ENCODE results near the gene TP53I11.

TP53I11 gene

DNA sequence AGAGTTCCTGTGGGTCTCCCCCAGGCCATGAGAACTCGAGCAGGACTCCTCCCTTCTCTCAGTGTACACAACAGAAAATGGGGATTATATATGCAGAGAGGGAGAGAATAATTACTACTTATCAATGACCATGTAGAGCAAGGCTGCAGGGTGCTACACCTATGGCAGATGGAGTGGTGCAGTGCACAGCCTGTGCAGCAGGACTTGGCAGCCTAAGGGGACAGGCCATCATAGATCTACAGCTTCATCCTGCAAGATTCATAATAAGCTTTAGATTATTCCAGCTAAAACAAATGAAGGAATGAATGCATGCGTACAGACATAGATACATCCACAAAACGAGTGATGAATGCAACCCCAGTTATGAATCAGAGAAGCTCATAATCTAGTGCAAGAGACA, 8.4 kb upstream of the TP53I11 start:
- DNase-seq, result no peak

DNA sequence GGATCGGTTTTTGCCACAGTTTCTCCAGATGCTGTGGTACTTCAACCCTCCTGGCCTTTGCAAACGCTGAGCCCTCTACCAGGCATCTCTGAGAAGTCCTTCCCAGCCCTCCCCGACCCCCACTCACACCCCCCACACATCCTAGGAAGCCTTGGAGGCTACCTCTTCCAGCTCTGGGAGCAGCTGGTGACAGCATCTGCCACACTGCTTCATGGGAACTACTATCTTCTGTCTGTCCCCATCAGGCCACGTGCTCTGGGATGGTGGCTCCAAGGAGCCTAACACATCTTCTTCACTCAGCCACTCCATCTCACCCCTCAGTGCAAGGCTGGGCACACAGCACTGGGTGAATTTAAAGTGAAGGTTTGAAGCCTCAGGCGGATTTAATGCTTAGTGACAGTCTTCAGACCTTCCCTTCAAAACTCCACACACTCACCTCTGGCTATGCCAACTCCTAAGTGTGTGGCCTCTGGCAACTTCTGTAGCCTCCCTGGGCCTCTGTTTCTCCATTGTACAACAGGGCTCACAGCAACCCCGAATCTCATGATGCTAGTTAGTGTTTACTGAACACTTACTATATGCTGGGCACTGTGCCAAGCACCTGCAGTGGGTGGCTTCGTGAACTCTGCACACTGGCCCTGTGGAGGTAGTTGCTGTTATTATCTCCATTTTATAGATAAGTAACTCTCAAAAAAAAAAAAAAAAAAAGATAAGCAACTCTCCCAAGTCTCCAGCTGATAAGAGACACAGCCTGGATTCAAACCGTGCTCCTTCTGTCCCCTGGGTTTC, 7.3 kb upstream of the TP53I11 start:
- DNase-seq, result no peak

DNA sequence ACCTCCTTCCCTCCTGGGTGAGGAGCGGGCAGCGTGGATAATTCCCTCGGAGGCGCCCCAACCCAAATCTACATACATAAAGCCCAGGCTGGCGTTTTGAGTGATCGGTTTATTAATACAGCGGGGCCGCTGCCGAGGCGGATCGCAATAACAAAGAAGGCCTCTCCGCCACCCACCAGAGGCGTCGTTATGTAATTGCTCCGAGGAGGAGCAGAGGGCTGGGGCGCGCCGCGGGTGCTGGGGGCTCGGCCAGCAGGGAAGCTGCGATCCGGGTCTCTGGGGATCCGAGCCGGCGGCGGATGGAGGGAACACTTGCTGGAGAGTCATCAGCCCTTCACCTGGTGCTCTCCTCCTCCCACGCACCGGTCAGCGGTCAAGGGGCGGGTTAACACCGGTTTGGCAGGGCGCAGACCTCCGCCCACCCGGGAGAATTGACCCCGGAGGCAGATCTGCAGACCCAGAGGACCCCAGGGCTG, 6.4 kb upstream of the TP53I11 start:
- DNase-seq, result peak in 2 of 58 donors; percentile 5 to 25

DNA sequence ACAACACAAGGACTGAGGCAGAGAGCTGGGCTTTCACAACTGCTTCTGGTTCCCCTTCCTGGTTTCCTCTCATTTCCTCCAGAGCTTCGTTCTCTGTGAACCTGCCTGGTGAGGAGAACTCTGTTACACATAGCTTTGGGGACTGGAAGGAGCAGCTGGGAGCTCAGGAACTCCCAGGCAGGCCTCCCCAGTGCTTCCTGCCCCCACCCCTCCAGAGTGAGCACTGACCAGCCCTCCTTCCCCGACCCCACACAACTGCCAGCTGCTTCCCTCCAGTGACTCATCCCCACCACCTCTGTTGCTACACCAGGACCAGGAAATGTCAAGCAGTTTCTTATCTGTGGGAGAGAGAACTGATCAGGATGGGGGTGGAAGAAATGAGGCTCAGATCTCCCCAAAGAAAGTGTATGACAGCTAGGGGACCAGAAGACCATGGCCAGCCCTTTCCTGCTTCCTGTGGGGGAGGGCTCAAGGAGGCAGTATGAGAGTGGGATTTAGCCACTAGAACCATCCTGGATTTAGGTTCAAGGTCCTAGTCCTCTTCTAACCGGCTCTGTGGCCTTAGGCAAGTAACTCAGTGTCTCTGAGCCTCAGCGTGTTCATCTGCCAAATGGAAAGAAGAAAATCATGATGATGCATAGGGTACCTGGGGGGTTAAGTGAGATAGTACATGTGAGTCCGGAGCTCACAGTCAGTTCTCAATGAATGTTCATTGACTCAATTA, 4.5 kb upstream of the TP53I11 start:
- DNase-seq, result peak in 15 of 58 donors; percentile 5 to 45 (median 24)

DNA sequence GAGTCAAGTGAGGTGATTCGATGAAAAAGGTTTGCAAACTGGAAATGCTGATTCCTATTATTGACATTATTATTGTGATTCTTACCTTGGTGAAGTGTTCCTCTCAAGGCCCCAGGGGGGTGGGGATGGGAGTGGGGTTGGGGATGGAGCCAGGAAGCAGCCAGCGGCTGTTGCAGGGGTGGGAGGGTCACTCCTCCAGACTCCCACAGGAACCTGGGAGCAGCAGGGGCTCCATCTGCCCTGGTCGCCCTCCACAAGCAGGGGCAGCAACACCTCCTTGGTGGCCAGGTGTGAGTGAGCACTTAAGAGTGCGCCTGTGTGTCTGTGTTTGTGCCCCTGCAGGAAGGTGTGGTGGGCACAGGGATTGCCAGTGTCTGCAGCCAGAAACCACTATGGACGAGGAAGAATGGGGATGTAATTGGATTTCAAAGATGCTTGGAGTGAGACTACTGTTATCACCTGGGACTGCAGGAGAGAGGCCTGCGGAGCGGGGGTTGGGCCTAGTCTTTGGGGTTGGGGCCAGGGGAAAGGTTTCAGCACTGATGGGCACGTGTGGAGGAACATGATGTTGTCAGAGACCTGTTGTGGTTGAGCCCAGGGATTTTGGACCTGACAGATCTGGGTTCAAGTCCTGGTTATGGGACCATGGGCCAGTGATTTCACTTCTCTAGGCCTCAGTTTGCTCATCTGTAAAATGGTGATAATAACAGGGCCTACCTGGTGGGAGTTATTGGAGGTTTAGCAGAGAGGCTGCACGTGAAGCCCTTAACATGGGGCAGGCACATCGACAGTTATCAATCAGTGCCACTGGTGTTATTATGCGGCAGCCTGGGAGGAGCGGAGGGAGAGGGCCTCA, 3.6 kb upstream of the TP53I11 start:
- DNase-seq, result no peak

DNA sequence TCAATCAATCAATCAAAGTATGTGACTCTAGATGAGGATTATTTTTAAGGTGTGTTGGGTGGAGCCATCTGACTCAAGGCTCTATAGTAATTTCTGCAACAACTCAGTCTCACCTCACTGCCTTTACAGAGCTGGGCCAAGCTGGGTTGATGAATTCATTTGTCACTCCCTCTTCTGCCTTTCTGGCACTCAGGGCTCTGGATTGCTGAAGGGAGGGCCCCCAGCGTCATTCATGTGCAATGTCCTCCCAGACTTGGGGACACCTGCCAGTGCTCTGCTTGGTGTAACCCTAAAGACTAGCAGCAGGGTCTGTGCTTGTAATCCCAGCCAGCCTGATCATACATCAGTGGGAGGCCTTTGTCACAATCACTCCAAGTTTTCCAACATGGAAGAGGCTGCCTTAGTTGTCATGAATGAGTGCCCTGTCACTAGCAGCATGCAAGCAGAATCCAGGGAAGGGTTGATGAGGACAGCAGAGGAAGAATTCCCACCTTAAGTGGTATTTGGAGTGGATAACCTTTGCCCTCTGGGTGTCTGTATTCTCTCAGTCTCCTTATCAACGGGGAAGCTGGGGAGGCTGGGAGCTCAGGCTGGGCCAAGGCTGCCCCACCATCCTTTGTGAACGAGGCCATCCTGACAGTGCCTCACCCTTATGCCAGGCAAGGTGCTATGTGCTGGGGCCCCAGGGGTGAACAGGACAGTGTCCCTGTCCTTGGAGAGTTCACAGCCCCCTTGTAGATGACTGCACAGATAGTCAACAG, 2.0 kb upstream of the TP53I11 start:
- no peak for DNase-seq

- DNase-seq, result no peak
Observed at GRCh38 chr11:44952082-44952481, 1.4 kb upstream of the TP53I11 start.

GRCh38 chr11:44950031-44950624, 555 bp downstream of the TP53I11 start:
- peak in 1 of 58 donors; percentile 12 for DNase-seq

DNA sequence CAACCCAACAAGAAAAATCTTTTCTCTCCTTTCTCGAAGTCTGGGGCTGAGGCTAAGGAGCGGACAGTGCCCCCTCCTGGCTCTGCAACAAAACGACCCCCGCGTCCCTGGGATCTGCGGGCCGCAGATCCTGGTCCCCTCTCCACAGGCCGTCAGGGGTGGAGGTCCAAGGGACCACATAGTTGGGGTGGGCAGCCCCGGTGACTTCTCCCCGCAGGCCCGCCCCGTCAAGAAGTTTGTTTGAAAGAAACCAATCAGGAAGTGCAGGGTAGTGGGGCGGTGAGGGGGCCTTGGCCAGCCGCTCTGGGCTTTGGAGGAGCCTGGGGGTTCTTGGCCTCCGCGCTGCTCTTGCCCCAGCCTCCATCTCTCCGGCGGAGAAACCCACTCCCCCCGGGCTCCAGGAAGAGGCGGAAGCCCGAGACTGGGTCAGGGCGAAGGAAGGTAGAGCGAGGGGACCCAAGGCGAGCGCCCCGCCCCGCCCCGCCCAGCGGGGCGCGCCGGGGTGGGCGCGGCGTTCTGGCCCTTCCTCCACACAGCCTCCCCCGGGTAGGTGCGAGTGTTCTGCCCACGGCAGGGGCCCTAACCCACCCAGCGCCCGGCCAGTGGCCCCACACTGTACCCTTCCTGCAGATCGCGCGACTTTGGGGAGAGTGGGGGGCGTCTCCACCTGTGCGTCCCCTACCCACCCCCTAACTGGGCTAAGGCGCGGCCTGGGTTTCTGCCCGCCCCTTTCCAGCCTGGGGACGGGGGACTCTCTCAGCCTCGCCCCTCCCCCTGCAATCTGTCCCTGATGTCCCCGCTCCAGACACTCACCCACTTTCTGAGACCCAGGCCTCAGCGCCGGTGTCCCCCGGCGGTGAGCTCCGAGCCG, 1.3 kb downstream of the TP53I11 start:
- peak in 2 of 58 donors; percentile 36 to 60 for DNase-seq

DNA sequence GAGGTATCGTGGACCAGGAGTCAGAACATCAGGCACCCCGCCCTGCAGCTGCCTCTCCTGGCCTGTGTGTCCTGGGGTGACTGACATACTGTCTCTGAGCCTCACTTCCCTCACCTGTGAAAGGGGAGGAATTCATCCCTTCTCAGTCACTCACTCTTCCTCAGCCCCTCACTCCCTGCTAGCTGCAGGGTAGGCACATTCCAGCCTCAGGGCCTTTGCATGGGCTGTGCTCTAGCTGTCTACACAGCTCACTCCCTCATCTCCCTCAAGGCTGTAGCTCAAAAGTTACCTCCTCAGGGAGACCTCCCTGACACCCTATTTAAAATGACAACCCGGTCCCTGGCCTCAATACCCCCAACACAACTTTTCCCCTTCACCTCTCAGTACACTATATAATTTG, 2.5 kb downstream of the TP53I11 start:
- DNase-seq, result no peak

DNA sequence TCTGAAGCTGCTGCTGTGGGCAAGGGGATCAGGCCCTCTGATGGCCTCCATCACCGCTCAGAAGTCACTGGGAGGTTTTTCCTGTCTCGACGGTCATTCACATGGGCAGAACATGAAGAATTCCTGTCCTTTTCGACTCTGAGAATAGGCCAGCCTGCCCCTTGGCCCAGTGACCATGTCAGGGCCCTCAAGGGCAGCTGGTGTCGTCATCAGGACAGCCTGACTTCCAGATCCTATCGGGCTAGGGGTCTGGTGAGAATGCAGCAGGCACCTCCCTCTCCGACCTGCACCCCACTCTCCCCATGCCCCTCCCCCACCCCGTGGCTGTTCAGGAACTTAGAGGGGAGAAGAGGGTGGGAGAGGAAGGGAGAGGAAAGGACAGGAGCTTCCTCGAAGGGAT, 3.6 kb downstream of the TP53I11 start:
- no peak for DNase-seq

DNA sequence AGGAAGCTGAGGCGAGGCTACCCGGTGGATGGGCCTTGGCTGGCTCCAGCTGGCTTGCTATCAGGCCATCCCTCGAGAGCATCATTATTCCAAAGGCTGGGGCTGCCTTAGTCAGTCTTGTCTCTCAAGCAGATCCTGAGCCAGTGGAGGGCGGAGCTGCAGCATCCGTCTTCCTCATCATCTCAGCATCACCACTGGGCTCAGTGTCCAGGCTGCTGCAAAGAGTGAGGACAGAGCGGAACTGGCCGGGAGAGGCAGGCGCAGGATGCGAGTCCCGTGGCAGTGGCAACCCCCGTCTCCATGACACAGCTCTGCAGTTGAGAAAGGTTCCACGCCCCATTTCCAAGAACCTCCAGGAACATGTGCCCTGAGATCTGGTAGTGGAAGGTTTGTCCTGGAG, 4.4 kb downstream of the TP53I11 start:
- peak in 18 of 58 donors; percentile 15 to 55 (median 26) for DNase-seq

DNA sequence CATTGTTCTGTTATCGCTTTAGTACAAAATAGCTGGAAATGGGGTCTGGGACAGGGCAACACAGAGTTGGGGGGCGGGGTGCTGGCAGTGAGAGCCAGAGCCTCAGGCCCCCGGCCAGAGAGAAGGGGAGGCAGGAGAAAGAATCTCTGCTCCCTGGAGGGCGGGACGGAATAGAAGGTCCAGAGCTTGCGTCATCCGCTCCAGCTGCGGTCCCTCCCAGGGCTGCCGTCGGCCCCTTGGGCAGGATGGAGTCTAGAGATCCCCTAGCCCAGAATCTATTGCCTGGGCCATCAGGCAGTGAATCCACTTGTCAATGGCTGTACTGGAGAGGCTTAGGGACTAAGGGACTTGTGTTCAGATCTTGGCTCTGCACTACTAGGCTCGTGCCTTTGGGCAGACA, 5.0 kb downstream of the TP53I11 start:
- DNase-seq, result no peak

- DNase-seq, result no peak
Observed at GRCh38 chr11:44944853-44945235, 5.8 kb downstream of the TP53I11 start.

DNA sequence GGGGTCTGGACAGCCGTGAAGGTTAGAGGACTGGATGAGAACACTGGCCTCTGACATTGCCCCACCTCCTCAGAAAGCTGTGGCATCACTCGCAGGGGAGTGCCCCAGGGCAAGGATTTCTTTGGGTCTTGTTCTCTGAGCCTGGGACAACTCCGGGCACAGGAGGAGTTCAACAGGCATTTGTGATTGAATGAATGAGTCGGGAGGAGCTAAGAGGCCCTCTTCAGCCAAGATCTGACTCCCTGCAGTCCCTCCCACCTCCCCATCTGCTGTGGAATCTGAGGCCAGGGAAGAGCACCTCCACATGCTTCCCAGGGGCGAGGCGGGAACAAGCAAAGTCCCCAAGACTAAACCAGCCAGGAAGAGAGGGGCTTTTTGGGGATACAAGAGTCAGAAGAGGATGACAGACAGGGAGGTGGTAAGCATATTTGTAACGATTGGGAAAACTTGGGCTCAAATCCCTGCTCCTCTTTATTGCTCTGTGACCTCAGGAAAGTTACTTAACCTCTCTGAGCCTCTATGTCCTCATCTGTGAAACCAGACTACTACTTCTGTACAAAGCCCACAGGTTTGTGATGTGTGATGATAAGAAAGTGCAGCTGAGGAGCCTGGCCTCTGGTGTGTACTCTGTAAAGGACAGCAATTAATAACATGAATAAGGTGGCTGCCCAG, 6.4 kb downstream of the TP53I11 start:
- DNase-seq, result no peak

DNA sequence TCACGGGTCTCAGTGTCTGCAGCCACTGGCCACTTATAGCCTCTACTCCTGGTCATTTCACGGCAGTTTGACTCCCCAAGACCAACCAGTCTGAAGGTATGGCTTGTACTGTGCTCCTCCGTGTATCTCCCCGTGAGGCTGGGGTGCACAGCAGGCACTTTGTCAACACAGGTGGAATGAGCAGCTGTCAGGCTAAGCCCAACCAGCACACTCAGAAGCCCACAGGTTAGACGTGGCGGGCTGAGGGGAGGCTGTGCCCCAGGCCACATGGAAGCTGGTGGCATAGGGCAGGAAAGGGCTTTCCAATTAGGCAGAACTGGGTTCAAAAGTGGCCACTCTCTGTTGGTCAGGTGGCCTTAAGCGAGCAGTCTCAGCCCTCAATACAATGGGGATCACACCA, 7.0 kb downstream of the TP53I11 start:
- no peak for DNase-seq

DNA sequence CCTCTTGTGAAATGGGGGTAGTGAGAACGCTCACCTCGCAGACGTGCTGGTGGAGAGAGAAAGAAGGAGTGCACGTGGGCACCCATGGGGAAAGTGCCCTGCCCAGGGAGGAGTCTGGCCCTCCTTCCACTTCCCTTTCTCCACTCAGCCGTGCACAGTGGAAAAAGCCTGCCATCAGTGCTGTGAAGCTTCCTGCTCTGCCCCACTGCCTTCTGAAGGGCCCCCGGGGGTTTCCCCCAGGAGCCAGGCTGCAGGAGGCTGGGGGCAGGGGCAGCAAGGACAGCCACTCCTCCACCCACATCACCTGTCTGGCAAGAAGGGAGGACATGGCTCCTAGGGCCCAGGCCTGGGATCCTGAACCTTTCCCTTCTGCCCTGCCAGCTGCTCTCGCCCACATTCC, 7.6 kb downstream of the TP53I11 start:
- DNase-seq, result peak in 2 of 58 donors; percentile 5 to 20

DNA sequence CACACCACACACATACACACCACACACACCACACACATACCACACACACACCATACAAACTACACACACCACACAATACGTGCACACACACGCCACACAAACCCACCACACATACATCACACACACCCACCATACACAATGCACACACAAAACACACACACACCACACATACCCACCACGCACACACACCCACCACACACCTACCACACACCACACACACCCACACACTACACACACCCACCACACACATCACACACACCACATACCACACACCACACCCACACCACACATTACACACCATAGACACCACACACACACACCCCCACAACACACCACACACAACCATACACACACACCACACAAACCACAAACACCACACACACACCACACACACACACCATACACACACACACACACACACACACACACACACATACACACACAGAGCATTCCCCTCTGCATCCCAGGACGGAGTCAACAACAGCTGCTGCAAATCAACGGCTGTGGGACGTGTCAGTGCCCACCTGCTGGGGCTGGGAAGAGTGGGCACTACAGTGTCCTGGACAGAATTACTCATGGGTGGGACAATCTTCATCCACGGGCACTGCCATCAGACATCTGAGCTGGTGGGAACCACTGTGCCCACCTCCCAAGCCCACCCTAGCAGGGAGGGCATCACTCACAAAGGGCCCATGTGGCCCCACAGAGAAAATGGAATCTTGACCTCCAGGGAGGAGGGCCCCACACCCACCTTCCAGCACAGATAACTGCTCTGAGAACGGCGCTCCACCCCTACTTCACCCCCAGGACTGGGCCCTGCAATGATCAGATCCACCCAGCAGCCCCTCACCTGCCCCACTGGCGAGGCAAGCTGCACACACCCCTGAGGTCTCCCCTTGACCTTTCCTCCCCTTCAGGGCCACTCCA, 8.4 kb downstream of the TP53I11 start:
- no peak for DNase-seq
